ENCODE results near the gene LAMB3. TPM values are rescaled to one million over a fixed set of nuclear protein-coding genes. Genes with fewer than 3 reads are reported as not detected.

LAMB3 gene
- total RNA-seq, 2 experiments from 2014 or later, result 0.83 to 0.96 TPM

DNA sequence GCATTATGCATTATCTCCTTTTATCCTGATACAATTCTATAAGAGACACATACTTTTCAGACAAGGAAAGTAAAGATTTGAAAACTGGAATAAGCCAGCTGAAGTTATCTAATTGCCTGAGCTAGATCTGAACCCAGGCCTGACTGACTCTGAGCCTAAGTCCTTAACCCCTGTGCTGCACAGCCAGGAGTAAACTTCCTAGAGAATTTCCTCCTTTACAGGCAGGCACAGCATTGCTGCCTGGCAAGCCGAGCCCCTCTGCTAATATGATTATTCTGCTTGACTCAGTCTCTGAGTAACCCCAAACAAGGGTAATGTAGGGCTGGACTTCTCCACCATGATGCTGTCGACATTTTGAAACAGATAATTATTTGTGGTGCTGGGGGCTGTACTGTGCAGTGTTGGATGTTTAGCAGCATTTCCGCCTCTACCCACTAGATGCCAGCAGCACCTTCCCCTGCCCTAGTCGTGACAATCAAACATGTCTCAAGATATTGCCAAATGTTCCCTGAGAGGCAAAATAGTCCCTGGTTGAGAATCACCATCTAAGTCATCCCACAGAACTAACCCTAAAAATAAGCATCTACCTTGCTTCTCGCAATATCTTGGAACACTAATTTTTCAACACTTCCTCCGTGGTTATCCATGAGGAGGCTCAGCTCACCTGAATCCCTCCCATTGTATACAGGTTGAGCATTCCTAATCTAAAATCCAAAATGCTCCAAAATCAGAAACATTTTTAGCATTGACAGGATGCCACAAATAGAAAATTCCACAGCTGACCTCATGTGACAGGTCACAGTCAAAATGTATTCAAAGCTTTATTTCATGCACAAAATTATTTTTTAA lies 50.2 kb downstream of the LAMB3 start:
- no peaks in the 10 kb centered on the region for H3K9me3 Mint-ChIP-seq
- no peak overlapping the region for H3K4me3 Mint-ChIP-seq
- POLR2A ChIA-PET, result interaction anchor here (1.4 kb wide), 1 partner anchor 26 kb away, joined by 3 read pairs; no protein-coding TSS in a partner anchor
- H3K4me1 Mint-ChIP-seq, result peaks cover 7% of the 10 kb centered on the region
- DNase-seq, result no peak
- H3K36me3 Mint-ChIP-seq, result no peaks in the 10 kb centered on the region
- ATAC-seq (ENCODE audit: low read depth), result peak; percentile 82
- H3K27ac Mint-ChIP-seq, result no peak overlapping the region
- H3K27me3 Mint-ChIP-seq, result peaks cover 26% of the 10 kb centered on the region

DNA sequence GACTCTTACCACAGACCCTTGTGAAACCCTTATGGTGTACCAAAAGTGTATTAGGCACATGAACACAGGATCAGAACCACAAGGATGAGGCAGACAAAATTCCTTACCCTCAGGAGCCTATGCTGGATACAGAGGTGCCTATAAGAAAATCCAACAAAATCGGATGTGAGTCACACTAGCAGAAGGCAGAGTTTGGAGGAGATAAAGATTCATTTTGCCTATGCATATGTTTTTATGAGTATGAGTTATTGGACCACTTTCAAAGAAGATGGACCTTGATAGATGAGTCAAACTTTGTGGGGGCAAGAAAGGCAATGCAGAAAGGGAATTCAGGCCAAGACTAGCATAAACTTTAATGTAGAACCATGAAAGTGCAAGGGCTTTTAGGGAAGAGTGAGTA lies 51.7 kb downstream of the LAMB3 start:
- DNase-seq, result no peak
- H3K36me3 Mint-ChIP-seq, result no peaks in the 10 kb centered on the region
- peaks cover 31% of the 10 kb centered on the region for H3K27me3 Mint-ChIP-seq
- no peak for ATAC-seq (ENCODE audit: low read depth)
- POLR2A ChIA-PET, result no interaction called here
- H3K27ac Mint-ChIP-seq, result no peak overlapping the region
- no peak overlapping the region for H3K4me3 Mint-ChIP-seq
- H3K9me3 Mint-ChIP-seq, result no peaks in the 10 kb centered on the region
- H3K4me1 Mint-ChIP-seq, result peaks cover 7% of the 10 kb centered on the region

DNA sequence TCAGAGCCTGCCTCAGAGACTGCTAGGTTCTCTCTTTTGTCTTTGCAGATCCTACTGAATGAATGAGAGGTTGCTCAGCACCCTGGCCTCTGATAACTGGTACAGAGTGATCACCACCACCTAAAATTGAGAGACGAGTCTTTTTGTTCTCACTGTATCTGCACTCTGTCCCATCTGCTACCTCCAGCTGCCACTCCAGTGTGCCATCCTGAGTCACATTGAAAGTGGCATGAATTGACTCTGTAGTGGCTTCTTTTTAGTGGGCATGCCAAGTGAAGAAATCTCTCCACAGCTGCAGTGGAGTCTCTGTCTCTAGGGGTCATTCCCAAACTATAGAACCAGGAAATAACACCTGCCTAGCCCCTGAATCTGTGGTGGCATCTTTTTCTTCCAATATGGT lies 54.0 kb downstream of the LAMB3 start:
- H3K4me1 Mint-ChIP-seq, result no peaks in the 10 kb centered on the region
- POLR2A ChIA-PET, result no interaction called here
- ATAC-seq (ENCODE audit: low read depth) (no peak), DNase-seq (no peak)
- H3K27ac Mint-ChIP-seq, result no peak overlapping the region
- no peaks in the 10 kb centered on the region for H3K36me3 Mint-ChIP-seq
- no peaks in the 10 kb centered on the region for H3K9me3 Mint-ChIP-seq
- peaks cover 45% of the 10 kb centered on the region for H3K27me3 Mint-ChIP-seq
- no peak overlapping the region for H3K4me3 Mint-ChIP-seq

DNA sequence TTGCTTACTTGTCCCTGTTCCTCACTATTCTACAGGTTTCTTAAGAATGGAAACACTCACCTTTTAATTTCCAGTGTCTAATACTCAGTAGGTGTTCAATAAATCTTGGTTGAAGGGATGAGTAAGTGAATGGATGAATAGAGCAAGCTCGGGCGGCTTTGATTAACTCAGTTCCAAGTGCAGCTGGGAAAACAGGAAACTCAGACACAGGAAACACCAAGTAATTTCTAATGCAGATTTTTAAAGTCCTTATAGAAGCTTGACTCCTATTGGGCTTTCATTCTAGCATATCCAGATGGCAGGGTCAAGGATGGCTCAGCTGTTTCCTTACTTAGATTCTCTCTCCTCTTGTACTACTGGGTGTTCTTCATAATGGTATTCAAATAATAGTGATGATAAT lies 54.7 kb downstream of the LAMB3 start:
- DNase-seq, result no peak
- Mint-ChIP-seq H3K9me3 (no peaks in the 10 kb centered on the region), H3K27me3 (peaks cover 50% of the 10 kb centered on the region), H3K36me3 (no peaks in the 10 kb centered on the region), H3K4me3 (no peak overlapping the region), H3K4me1 (no peaks in the 10 kb centered on the region), H3K27ac (no peak overlapping the region)
- no peak for ATAC-seq (ENCODE audit: low read depth)
- POLR2A ChIA-PET, result no interaction called here

DNA sequence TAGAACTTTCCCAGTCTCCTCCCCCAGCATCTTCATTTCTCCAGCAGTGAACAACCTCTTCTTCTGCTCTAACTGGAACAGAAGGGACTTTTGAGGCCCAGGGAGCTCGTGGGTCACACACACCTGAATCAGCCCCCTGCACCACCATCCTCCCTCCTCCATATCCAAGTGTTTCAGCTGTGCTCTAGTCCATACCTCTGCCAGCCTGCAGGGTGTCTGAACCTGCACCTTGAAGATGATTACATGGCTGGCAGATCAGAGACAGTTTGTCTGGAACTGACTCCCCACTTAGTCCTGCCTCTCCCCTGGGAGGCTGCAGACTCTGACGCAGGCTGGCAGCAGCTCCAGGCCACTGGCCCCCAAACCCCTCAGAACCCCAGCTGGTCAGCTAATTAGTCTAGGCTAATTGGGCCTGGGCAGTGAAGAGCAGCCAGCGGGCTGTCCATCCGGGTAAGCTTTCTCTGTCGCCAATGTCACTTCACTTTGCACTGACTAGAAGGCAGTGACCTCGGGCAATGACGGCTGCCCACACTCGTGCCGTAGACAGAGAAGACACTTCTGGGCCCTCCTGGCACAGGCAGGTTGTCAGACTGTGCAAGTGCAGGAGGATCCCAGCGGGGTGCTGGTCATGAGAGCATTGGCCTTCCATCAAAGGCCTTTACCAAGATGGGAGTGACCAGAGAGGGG lies 56.5 kb downstream of the LAMB3 start:
- DNase-seq (no peak), ATAC-seq (ENCODE audit: low read depth) (no peak)
- POLR2A ChIA-PET, result no interaction called here
- H3K27ac Mint-ChIP-seq, result no peak overlapping the region
- H3K4me3 Mint-ChIP-seq, result no peak overlapping the region
- peaks cover 49% of the 10 kb centered on the region for H3K27me3 Mint-ChIP-seq
- H3K4me1 Mint-ChIP-seq, result no peaks in the 10 kb centered on the region
- no peaks in the 10 kb centered on the region for H3K36me3 Mint-ChIP-seq
- H3K9me3 Mint-ChIP-seq, result no peaks in the 10 kb centered on the region

DNA sequence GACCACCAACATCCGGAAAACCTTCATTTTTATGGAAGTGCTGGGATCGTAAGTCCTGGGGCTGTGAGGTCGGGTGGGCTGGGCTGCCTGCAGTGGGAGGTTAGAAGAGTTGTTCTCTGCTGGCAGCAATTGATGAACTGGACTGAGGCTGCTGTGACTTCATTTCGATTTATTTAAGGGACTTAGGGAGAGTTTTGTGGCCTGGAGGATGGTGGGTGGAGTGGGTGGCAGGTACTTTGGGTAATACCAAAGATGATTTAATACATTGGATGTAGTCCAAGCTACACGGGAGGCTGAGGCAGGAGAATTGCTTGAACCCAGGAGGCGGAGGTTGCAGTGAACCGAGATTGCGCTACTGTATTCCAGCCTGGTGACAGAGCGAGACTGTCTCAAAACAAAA lies 57.2 kb downstream of the LAMB3 start:
- no peak for DNase-seq
- no peak for ATAC-seq (ENCODE audit: low read depth)
- H3K4me3 Mint-ChIP-seq, result no peak overlapping the region
- H3K27ac Mint-ChIP-seq, result no peak overlapping the region
- no peaks in the 10 kb centered on the region for H3K4me1 Mint-ChIP-seq
- H3K27me3 Mint-ChIP-seq, result peaks cover 43% of the 10 kb centered on the region
- H3K9me3 Mint-ChIP-seq, result no peaks in the 10 kb centered on the region
- no peaks in the 10 kb centered on the region for H3K36me3 Mint-ChIP-seq
- POLR2A ChIA-PET, result no interaction called here

DNA sequence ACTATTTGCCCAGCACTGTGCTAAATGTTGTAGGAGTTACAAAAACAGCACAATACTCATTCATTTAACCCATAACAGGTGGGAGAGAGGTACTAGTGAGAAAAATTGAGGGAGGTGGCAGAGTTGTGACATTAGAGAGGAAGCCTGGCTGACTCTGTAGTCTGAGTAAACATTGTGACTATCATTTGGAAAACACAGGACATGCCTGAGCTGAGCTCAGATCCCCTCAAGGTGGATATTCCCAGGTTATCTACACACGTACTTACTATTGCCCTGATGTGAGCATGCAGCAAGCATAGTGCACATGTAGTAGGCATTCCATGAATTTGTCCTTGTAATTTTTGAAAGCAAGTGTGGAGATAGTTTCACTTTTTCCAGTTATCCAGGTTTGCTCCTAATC lies 57.8 kb downstream of the LAMB3 start:
- Mint-ChIP-seq H3K9me3 (no peaks in the 10 kb centered on the region), H3K4me1 (no peaks in the 10 kb centered on the region), H3K36me3 (no peaks in the 10 kb centered on the region), H3K27me3 (peaks cover 37% of the 10 kb centered on the region), H3K4me3 (no peak overlapping the region), H3K27ac (no peak overlapping the region)
- POLR2A ChIA-PET, result no interaction called here
- DNase-seq (no peak), ATAC-seq (ENCODE audit: low read depth) (no peak)

DNA sequence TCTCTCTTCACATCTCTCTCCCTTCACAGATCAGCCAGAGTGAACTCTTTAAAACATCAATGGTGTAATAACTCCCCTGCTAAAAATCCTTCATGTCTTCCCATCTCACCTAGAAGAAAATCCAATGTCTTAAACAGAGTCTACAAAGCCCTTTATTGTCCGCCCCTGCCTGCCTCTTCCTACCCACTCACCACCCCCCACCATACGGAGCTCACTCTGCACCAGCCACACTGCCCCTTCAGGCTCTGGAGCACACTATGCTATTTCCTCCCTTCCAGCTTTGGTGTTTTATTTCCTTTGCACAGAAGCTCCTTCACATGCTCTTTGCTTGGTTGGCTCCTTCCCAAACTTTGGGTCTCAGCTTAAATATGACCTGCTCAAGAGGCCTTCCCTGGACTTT lies 58.5 kb downstream of the LAMB3 start:
- POLR2A ChIA-PET, result no interaction called here
- DNase-seq, result no peak
- ATAC-seq (ENCODE audit: low read depth), result no peak
- no peaks in the 10 kb centered on the region for H3K36me3 Mint-ChIP-seq
- no peak overlapping the region for H3K4me3 Mint-ChIP-seq
- H3K9me3 Mint-ChIP-seq, result no peaks in the 10 kb centered on the region
- peaks cover 33% of the 10 kb centered on the region for H3K27me3 Mint-ChIP-seq
- H3K4me1 Mint-ChIP-seq, result no peaks in the 10 kb centered on the region
- H3K27ac Mint-ChIP-seq, result no peak overlapping the region

DNA sequence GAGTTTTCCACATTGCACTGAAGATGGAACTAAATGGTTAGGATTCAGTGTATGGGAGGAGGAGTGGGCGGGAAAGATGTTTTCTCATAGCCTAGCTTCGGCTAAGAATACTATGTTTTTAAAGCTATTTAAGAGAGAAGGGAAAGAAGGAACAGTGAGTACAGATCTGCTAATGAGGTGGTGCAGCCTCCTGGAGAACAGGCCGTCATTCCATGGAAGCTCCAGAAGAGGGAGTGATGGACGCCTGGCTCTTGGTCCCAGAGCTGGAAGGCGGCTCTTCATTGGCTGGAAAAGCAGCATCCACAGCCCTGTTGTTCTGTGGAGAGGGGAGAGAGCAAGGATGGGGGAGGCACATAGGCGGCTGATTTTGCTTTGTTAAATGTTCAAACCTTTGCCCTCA lies 61.8 kb downstream of the LAMB3 start:
- Mint-ChIP-seq H3K27ac (no peak overlapping the region), H3K4me3 (no peak overlapping the region), H3K36me3 (no peaks in the 10 kb centered on the region), H3K27me3 (peaks cover 29% of the 10 kb centered on the region), H3K4me1 (no peaks in the 10 kb centered on the region), H3K9me3 (no peaks in the 10 kb centered on the region)
- POLR2A ChIA-PET, result interaction anchor here (1.2 kb wide), 1 partner anchor 41 kb away, joined by 3 read pairs; no protein-coding TSS in a partner anchor
- no peak for ATAC-seq (ENCODE audit: low read depth)
- DNase-seq, result no peak

DNA sequence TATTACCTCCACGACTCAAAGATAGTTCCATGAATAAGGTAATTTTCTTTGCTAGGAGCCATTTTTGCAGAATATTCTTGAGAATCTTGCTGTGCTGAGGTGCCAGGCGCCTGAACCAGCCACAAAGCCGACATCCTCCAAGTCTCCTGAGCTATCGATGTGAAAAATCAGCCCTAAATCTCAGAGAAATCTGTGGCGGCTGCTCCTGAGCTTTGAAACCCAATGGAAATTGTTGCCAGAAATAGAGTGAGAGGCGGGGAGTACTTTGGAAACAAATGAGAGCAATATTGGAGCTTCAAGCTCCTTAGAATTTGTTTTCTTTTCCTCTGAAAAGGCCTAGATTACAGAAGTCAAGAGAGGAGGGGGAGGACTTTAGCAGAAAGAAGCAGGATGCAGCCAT lies 62.4 kb downstream of the LAMB3 start:
- Mint-ChIP-seq H3K9me3 (no peaks in the 10 kb centered on the region), H3K36me3 (no peaks in the 10 kb centered on the region), H3K4me1 (no peaks in the 10 kb centered on the region), H3K4me3 (no peak overlapping the region), H3K27me3 (peaks cover 25% of the 10 kb centered on the region), H3K27ac (no peak overlapping the region)
- POLR2A ChIA-PET, result no interaction called here
- ATAC-seq (ENCODE audit: low read depth), result no peak
- no peak for DNase-seq

DNA sequence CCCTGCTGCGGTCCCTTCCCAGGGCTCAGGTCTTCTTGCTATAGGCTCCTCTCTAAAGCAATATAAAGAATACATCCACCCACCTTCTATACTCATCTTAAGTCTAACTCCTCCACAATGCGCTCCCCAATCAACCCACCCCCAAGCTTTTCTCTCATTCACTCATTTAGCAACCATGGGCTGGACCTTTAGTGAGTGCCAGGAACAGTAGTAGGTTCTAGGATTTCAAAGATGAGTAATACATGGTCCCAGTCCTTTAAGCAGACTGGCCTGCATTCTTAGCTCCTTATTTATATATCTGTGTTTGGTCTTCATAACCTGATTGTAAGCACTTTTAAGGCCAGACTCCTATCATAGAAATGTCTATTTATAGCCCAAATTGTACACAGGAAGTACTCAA lies 62.8 kb downstream of the LAMB3 start:
- Mint-ChIP-seq H3K4me1 (no peaks in the 10 kb centered on the region), H3K9me3 (no peaks in the 10 kb centered on the region), H3K27me3 (peaks cover 24% of the 10 kb centered on the region), H3K4me3 (no peak overlapping the region), H3K36me3 (no peaks in the 10 kb centered on the region), H3K27ac (no peak overlapping the region)
- DNase-seq (no peak), ATAC-seq (ENCODE audit: low read depth) (no peak)
- POLR2A ChIA-PET, result no interaction called here

DNA sequence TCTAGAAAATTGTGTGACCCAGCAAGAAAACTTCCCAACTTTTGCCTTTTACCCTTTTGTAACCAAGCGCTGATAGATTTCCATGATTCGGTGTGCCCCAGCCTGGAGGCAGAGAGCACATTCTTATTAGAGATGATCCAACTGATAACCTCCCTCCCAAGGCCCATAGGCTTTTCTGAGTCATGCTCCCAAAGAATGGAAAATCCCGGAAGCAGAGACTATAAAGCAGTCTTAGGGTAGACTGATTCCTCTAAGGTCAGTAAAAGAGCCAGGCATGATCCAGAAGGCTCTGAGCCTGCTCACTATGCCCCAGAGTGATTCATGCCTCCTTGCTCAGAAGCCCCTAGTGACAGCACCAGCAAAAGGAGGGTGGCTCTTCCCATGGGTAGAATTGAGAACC lies 64.4 kb downstream of the LAMB3 start:
- ATAC-seq (ENCODE audit: low read depth) (no peak), DNase-seq (no peak)
- Mint-ChIP-seq H3K27ac (no peak overlapping the region), H3K4me3 (no peak overlapping the region), H3K4me1 (no peaks in the 10 kb centered on the region), H3K27me3 (peaks cover 14% of the 10 kb centered on the region), H3K36me3 (no peaks in the 10 kb centered on the region), H3K9me3 (no peaks in the 10 kb centered on the region)
- POLR2A ChIA-PET, result no interaction called here

DNA sequence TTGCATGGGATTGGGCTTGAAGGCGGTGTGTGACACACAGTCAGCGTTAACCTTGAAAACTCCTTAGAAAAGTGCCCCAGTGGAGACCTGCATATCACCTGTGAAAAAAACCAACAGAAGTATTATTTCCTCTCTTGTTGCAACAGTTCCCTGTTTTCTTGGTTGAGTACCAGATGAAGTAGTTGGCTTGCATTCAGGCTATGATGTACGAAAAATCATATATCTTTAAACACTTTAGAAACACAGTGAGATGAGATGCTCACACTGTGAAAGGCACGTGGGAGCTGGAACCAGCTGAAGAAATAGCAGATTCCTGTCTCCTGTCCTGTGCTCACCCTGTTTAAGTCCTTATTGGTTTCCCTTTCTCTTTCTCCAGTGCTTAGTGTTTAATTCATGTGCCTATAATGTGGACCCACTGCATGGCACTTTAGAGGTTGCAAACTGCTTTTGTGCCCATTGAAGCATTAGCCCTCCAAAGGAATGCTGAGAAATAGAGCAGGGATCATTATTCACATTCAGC lies 65.9 kb downstream of the LAMB3 start:
- DNase-seq (no peak), ATAC-seq (ENCODE audit: low read depth) (no peak)
- Mint-ChIP-seq H3K4me1 (no peaks in the 10 kb centered on the region), H3K9me3 (no peaks in the 10 kb centered on the region), H3K27ac (no peak overlapping the region), H3K36me3 (no peaks in the 10 kb centered on the region), H3K27me3 (peaks cover 12% of the 10 kb centered on the region), H3K4me3 (no peak overlapping the region)
- POLR2A ChIA-PET, result interaction anchor here (0.6 kb wide), 1 partner anchor 101 kb away, joined by 3 read pairs; no protein-coding TSS in a partner anchor

DNA sequence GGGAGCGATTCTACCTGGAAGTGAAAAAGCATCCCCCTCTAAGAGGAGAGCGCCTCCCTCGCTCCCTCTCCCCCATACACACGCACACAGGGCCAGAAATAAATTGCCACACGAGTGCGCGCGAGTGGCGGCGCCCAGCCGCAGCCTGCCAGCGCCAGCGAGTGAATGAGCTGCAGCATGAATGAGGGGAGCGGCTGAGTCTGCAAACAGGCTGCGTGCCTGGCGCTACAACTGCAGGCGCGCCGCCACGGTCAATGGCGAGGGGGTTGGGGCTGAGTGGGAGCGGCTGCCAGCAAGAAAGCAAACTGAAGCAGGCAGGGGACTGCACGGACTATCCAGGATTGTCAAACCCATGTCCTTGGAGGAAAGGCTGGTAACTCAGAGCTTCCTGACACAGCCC lies 66.6 kb downstream of the LAMB3 start:
- H3K27ac Mint-ChIP-seq, result no peak overlapping the region
- POLR2A ChIA-PET, result interaction anchor here (0.6 kb wide), 1 partner anchor 101 kb away, joined by 3 read pairs; no protein-coding TSS in a partner anchor
- no peak overlapping the region for H3K4me3 Mint-ChIP-seq
- peak; percentile 69 for ATAC-seq (ENCODE audit: low read depth)
- no peaks in the 10 kb centered on the region for H3K4me1 Mint-ChIP-seq
- peak; percentile 44 for DNase-seq
- H3K9me3 Mint-ChIP-seq, result no peaks in the 10 kb centered on the region
- peaks cover 12% of the 10 kb centered on the region for H3K27me3 Mint-ChIP-seq
- no peaks in the 10 kb centered on the region for H3K36me3 Mint-ChIP-seq
